ENCODE measurements around the gene ADGRL3. TPM values are rescaled to one million over a fixed set of nuclear protein-coding genes. Genes with fewer than 3 reads are reported as not detected.

ADGRL3 gene
- total and polyA plus RNA-seq, 2 donors (not counting 1 experiment from before 2014, with no cell fraction given) = not detected

- Histone ChIP-seq H3K4me1 (ENCODE audit: control insufficient read depth in 2 of 2, insufficient read depth in 2 of 2, low read length in 2 of 2) (no peaks in the 10 kb centered on the region), H3K36me3 (replicated peaks in 1 of 2; ENCODE audit: control extremely low read depth in 1 of 2, control insufficient read depth in 1 of 2, extremely low read depth in 1 of 2, insufficient read depth in 2 of 2, low read length in 1 of 2) (no peaks in the 10 kb centered on the region), H3K4me3 (ENCODE audit: control extremely low read depth in 1 of 5, extremely low read depth in 1 of 5, insufficient read depth in 1 of 5, low read depth in 2 of 5, low read length in 4 of 5) (no peak overlapping the region), H3K27me3 (replicated peaks in 1 of 4; ENCODE audit: control extremely low read depth in 1 of 4, control insufficient read depth in 3 of 4, insufficient read depth in 4 of 4, low read length in 3 of 4) (no peaks in the 10 kb centered on the region), H3K79me2 (ENCODE audit: control insufficient read depth, insufficient read depth, low read length) (no peaks in the 10 kb centered on the region), H3K9me3 (ENCODE audit: control extremely low read depth in 1 of 3, control insufficient read depth in 2 of 3, insufficient read depth in 1 of 3, low read length in 2 of 3) (no peaks in the 10 kb centered on the region), H3K9ac (ENCODE audit: low read length) (no peak overlapping the region), H2AFZ (ENCODE audit: insufficient read depth, low read depth, low read length, poor library complexity, severe bottlenecking) (no peak overlapping the region), H3K27ac (ENCODE audit: low read length in 2 of 2) (no peak overlapping the region), H3K4me2 (replicated peaks; ENCODE audit: low read depth, low read length, poor library complexity, severe bottlenecking) (no peak overlapping the region), H4K20me1 (ENCODE audit: control insufficient read depth, insufficient read depth, low read length, poor library complexity, severe bottlenecking) (no peaks in the 10 kb centered on the region)
- Mint-ChIP-seq H3K4me3 (no peak overlapping the region), H3K4me1 (no peaks in the 10 kb centered on the region), H3K27ac (no peak overlapping the region), H3K27me3 (no peaks in the 10 kb centered on the region), H3K9me3 (ENCODE audit: insufficient read depth) (peaks cover 2% of the 10 kb centered on the region)
- no peak for TF ChIP-seq CTCF (IDR thresholded peaks at IDR 0.05)
- TF ChIP-seq EZH2 (IDR thresholded peaks at IDR 0.05; ENCODE audit: borderline replicate concordance, insufficient read depth, low read depth, low read length, poor library complexity, severe bottlenecking) = no peak
- ChIA-PET POLR2A (no interaction called here), CTCF (no interaction called here)
- intact Hi-C loops (cut with micrococcal nuclease) = no loop called here
- DNase-seq (no peak), ATAC-seq (ENCODE audit: low read depth) (no peak)
- WGBS (ENCODE audit: insufficient coverage) = 83% methylated on average over 1 of the region's 2 CpGs
These were observed 718.9 kb downstream of the ADGRL3 start for GRCh38 chr4:61918987-61919386.

GRCh38 chr4:61919561-61919960, 719.4 kb downstream of the ADGRL3 start:
- no peaks in the 10 kb centered on the region for H3K27me3 ChIP-seq (replicated peaks in 1 of 4; ENCODE audit: control extremely low read depth in 1 of 4, control insufficient read depth in 3 of 4, insufficient read depth in 4 of 4, low read length in 3 of 4)
- intact Hi-C loops (cut with micrococcal nuclease) = no loop called here
- Mint-ChIP-seq H3K4me3 (no peak overlapping the region), H3K9me3 (ENCODE audit: insufficient read depth) (peaks cover 2% of the 10 kb centered on the region), H3K27me3 (no peaks in the 10 kb centered on the region), H3K27ac (no peak overlapping the region), H3K4me1 (no peaks in the 10 kb centered on the region)
- no peaks in the 10 kb centered on the region for H3K79me2 ChIP-seq (ENCODE audit: control insufficient read depth, insufficient read depth, low read length)
- no peak for DNase-seq
- H3K9ac ChIP-seq (ENCODE audit: low read length) = no peak overlapping the region
- H3K4me2 ChIP-seq (replicated peaks; ENCODE audit: low read depth, low read length, poor library complexity, severe bottlenecking) = no peak overlapping the region
- no peak overlapping the region for H3K4me3 ChIP-seq (ENCODE audit: control extremely low read depth in 1 of 5, extremely low read depth in 1 of 5, insufficient read depth in 1 of 5, low read depth in 2 of 5, low read length in 4 of 5)
- no peak overlapping the region for H2AFZ ChIP-seq (ENCODE audit: insufficient read depth, low read depth, low read length, poor library complexity, severe bottlenecking)
- no peak for ATAC-seq (ENCODE audit: low read depth)
- no peaks in the 10 kb centered on the region for H3K36me3 ChIP-seq (replicated peaks in 1 of 2; ENCODE audit: control extremely low read depth in 1 of 2, control insufficient read depth in 1 of 2, extremely low read depth in 1 of 2, insufficient read depth in 2 of 2, low read length in 1 of 2)
- H3K4me1 ChIP-seq (ENCODE audit: control insufficient read depth in 2 of 2, insufficient read depth in 2 of 2, low read length in 2 of 2) = no peaks in the 10 kb centered on the region
- H3K27ac ChIP-seq (ENCODE audit: low read length in 2 of 2) = no peak overlapping the region
- POLR2A ChIA-PET = no interaction called here
- TF ChIP-seq CTCF (IDR thresholded peaks at IDR 0.05) = no peak
- no peak for TF ChIP-seq EZH2 (IDR thresholded peaks at IDR 0.05; ENCODE audit: borderline replicate concordance, insufficient read depth, low read depth, low read length, poor library complexity, severe bottlenecking)
- no peaks in the 10 kb centered on the region for H4K20me1 ChIP-seq (ENCODE audit: control insufficient read depth, insufficient read depth, low read length, poor library complexity, severe bottlenecking)
- no CpG with 5 or more reads among the region's 3 CpGs for WGBS (ENCODE audit: insufficient coverage)
- CTCF ChIA-PET = no interaction called here
- H3K9me3 ChIP-seq (ENCODE audit: control extremely low read depth in 1 of 3, control insufficient read depth in 2 of 3, insufficient read depth in 1 of 3, low read length in 2 of 3) = no peaks in the 10 kb centered on the region

Data from B cell (primary cell).